GM12865 (cell line): ENCODE measurements around the gene CTU2.

Source experiments
- DNase-seq: peaks from one replicate; pipeline ENCODE4 v3.0.0; 2010; ENCODE audit warnings: low read depth
- H3K4me3 ChIP-seq: 2 replicates; pipeline ENCODE4 v1.5.1; 2011; ENCODE audit warnings: mild to moderate bottlenecking, low read depth, low read length, control low read depth
- TF ChIP-seq, protein P1 (sequence below): IDR thresholded peaks from 2 replicates; pipeline ENCODE4 v1.5.1; 2011; ENCODE audit warnings: low read length, control low read depth, low read depth, inconsistent platforms; ENCODE audit not compliant: insufficient read depth; ENCODE audit errors: missing control alignments

The CTU2 gene

GRCh38 chr16:88735616-88736015, 29.3 kb downstream of the CTU2 start:
- DNase-seq, result no peak
- TF ChIP-seq, protein P1, sequence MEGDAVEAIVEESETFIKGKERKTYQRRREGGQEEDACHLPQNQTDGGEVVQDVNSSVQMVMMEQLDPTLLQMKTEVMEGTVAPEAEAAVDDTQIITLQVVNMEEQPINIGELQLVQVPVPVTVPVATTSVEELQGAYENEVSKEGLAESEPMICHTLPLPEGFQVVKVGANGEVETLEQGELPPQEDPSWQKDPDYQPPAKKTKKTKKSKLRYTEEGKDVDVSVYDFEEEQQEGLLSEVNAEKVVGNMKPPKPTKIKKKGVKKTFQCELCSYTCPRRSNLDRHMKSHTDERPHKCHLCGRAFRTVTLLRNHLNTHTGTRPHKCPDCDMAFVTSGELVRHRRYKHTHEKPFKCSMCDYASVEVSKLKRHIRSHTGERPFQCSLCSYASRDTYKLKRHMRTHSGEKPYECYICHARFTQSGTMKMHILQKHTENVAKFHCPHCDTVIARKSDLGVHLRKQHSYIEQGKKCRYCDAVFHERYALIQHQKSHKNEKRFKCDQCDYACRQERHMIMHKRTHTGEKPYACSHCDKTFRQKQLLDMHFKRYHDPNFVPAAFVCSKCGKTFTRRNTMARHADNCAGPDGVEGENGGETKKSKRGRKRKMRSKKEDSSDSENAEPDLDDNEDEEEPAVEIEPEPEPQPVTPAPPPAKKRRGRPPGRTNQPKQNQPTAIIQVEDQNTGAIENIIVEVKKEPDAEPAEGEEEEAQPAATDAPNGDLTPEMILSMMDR, result no peak

GRCh38 chr16:88736088-88736487, 29.8 kb downstream of the CTU2 start:
- TF ChIP-seq, protein P1, result no peak
- DNase-seq, result no peak
- H3K4me3 ChIP-seq, result no peak overlapping the region

More at GRCh38 chr16:88735616-88736015, 29.3 kb downstream of the CTU2 start:
- H3K4me3 ChIP-seq, result no peak overlapping the region

DNA sequence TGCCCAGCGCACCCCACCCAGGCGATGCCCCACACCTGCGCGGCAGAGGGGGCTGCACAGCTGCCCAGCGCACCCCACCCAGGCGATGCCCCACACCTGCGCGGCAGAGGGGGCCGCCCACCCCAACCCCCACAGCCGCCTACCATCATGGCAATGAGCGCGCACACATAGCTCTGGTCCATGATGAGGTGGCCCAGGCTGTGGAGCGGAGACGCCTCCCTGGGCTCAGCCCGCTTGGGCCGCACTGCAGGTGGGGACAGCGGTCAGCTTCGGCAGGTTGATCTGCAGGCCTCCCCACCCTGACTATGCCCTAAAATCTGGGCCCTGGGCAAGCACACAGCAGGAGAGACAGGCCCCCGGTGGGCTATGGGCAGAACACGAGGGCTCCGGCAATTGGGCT, 30.2 kb downstream of the CTU2 start:
- DNase-seq, result no peak
- H3K4me3 ChIP-seq, result no peak overlapping the region
- TF ChIP-seq, protein P1, result no peak

GRCh38 chr16:88737298-88738150, 31.2 kb downstream of the CTU2 start:
- peak; percentile 85 for DNase-seq
- TF ChIP-seq, protein P1, result peak; percentile 89
- no peak overlapping the region for H3K4me3 ChIP-seq

DNA sequence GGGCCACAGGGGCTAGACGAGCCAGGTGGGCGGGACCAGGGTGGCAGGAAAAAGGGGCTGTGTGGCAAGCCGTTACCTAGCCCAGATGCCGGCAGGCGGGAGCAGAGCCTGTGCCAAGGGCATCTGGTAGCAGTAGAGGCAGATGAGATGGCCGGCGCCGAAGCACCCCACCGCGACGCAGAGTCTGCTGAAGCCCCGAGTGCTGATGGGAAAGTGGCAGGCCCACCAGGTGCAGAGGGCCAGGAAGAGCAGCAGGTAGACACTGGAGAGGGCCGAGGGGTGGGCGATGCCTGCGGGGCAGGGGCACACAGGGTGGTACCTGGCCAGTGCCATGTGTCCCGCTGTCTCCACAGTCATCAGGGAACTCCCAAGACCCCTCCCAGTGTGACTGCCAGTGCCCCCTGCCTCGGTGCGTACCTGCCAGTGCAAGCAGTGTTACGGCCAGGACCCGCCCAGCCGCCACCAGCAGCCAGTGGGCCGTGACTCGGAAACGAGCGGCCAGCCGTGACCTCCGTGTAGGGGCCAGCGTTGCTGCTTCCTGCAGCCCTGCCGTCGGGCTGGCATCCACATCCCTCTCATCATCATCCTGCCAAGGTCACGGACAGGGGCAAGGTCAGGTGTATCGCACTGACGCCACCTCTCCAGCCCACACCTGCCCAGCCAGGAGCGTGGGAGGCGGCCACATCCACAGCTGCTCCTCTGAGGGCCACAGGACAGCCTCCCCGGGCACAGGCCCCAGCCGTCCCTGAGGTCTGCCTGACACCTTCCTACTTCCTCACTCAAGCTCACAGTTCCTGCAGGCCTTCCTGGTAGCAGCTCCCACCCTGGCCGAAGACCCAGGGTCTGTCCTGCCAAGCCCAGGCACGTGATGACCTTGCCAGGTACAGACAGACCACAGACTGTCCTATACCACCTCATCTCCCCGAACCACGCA, 32.1 kb downstream of the CTU2 start:
- no peak for DNase-seq
- H3K4me3 ChIP-seq, result no peak overlapping the region
- TF ChIP-seq, protein P1, result no peak

GRCh38 chr16:88739139-88739976, 33.1 kb downstream of the CTU2 start:
- DNase-seq, result no peak
- TF ChIP-seq, protein P1, result no peak
- no peak overlapping the region for H3K4me3 ChIP-seq
